ENCODE measurements around the gene KCNQ2.

KCNQ2 gene

GRCh38 chr20:63411898-63412631, 60.4 kb downstream of the KCNQ2 start:
- peaks cover 8% of the 10 kb centered on the region for H3K4me1 ChIP-seq (ENCODE audit: insufficient read depth, low read length)
- H3K4me3 ChIP-seq (ENCODE audit: low read length) = no peak overlapping the region
- no peaks in the 10 kb centered on the region for H3K27me3 ChIP-seq (ENCODE audit: insufficient read depth, low read length)
- H3K9me3 ChIP-seq (ENCODE audit: low read length) = no peaks in the 10 kb centered on the region
- H3K36me3 ChIP-seq (ENCODE audit: insufficient read depth, low read length) = peaks cover 11% of the 10 kb centered on the region
- H2AFZ ChIP-seq (ENCODE audit: low read depth, low read length) = no peak overlapping the region

GRCh38 chr20:63411151-63411897, 61.1 kb downstream of the KCNQ2 start:
- Histone ChIP-seq H3K36me3 (ENCODE audit: insufficient read depth, low read length) (peaks cover 11% of the 10 kb centered on the region), H3K4me1 (ENCODE audit: insufficient read depth, low read length) (peaks cover 4% of the 10 kb centered on the region), H3K27me3 (ENCODE audit: insufficient read depth, low read length) (no peaks in the 10 kb centered on the region), H3K9me3 (ENCODE audit: low read length) (no peaks in the 10 kb centered on the region), H3K4me3 (ENCODE audit: low read length) (no peak overlapping the region), H2AFZ (ENCODE audit: low read depth, low read length) (no peak overlapping the region)

GRCh38 chr20:63409834-63410435, 62.5 kb downstream of the KCNQ2 start:
- no peak overlapping the region for H3K4me3 ChIP-seq (ENCODE audit: low read length)
- H3K36me3 ChIP-seq (ENCODE audit: insufficient read depth, low read length) = peaks cover 11% of the 10 kb centered on the region
- no peak overlapping the region for H2AFZ ChIP-seq (ENCODE audit: low read depth, low read length)
- H3K27me3 ChIP-seq (ENCODE audit: insufficient read depth, low read length) = no peaks in the 10 kb centered on the region
- H3K9me3 ChIP-seq (ENCODE audit: low read length) = no peaks in the 10 kb centered on the region
- peaks cover 4% of the 10 kb centered on the region for H3K4me1 ChIP-seq (ENCODE audit: insufficient read depth, low read length)

GRCh38 chr20:63409066-63409833, 63.2 kb downstream of the KCNQ2 start:
- Histone ChIP-seq H3K36me3 (ENCODE audit: insufficient read depth, low read length) (peaks cover 4% of the 10 kb centered on the region), H2AFZ (ENCODE audit: low read depth, low read length) (no peak overlapping the region), H3K4me1 (ENCODE audit: insufficient read depth, low read length) (peaks cover 4% of the 10 kb centered on the region), H3K4me3 (ENCODE audit: low read length) (no peak overlapping the region), H3K27me3 (ENCODE audit: insufficient read depth, low read length) (no peaks in the 10 kb centered on the region), H3K9me3 (ENCODE audit: low read length) (no peaks in the 10 kb centered on the region)

- Histone ChIP-seq H3K9me3 (ENCODE audit: low read length) (no peaks in the 10 kb centered on the region), H3K27me3 (ENCODE audit: insufficient read depth, low read length) (no peaks in the 10 kb centered on the region), H3K36me3 (ENCODE audit: insufficient read depth, low read length) (peaks cover 2% of the 10 kb centered on the region)
Observed at GRCh38 chr20:63408684-63409046, 63.8 kb downstream of the KCNQ2 start.

GRCh38 chr20:63407928-63408683, 64.3 kb downstream of the KCNQ2 start:
- H3K4me3 ChIP-seq (ENCODE audit: low read length) = no peak overlapping the region
- peaks cover 4% of the 10 kb centered on the region for H3K4me1 ChIP-seq (ENCODE audit: insufficient read depth, low read length)
- H3K27me3 ChIP-seq (ENCODE audit: insufficient read depth, low read length) = no peaks in the 10 kb centered on the region
- H2AFZ ChIP-seq (ENCODE audit: low read depth, low read length) = no peak overlapping the region
- H3K9me3 ChIP-seq (ENCODE audit: low read length) = no peaks in the 10 kb centered on the region
- H3K36me3 ChIP-seq (ENCODE audit: insufficient read depth, low read length) = no peaks in the 10 kb centered on the region

More at GRCh38 chr20:63408684-63409046, 63.8 kb downstream of the KCNQ2 start:
- Histone ChIP-seq H3K4me1 (ENCODE audit: insufficient read depth, low read length) (peaks cover 4% of the 10 kb centered on the region), H3K4me3 (ENCODE audit: low read length) (no peak overlapping the region), H2AFZ (ENCODE audit: low read depth, low read length) (no peak overlapping the region)

- Histone ChIP-seq H2AFZ (ENCODE audit: low read depth, low read length) (no peak overlapping the region), H3K4me3 (ENCODE audit: low read length) (no peak overlapping the region), H3K4me1 (ENCODE audit: insufficient read depth, low read length) (peaks cover 4% of the 10 kb centered on the region), H3K27me3 (ENCODE audit: insufficient read depth, low read length) (no peaks in the 10 kb centered on the region), H3K9me3 (ENCODE audit: low read length) (no peaks in the 10 kb centered on the region), H3K36me3 (ENCODE audit: insufficient read depth, low read length) (no peaks in the 10 kb centered on the region)
Observed at GRCh38 chr20:63406617-63407245, 65.7 kb downstream of the KCNQ2 start.

GRCh38 chr20:63406011-63406410, 66.4 kb downstream of the KCNQ2 start:
- Histone ChIP-seq H2AFZ (ENCODE audit: low read depth, low read length) (no peak overlapping the region), H3K27me3 (ENCODE audit: insufficient read depth, low read length) (no peaks in the 10 kb centered on the region), H3K36me3 (ENCODE audit: insufficient read depth, low read length) (no peaks in the 10 kb centered on the region), H3K4me1 (ENCODE audit: insufficient read depth, low read length) (peaks cover 4% of the 10 kb centered on the region), H3K9me3 (ENCODE audit: low read length) (no peaks in the 10 kb centered on the region), H3K4me3 (ENCODE audit: low read length) (no peak overlapping the region)

GRCh38 chr20:63405102-63405730, 67.2 kb downstream of the KCNQ2 start:
- Histone ChIP-seq H3K4me3 (ENCODE audit: low read length) (no peak overlapping the region), H3K27me3 (ENCODE audit: insufficient read depth, low read length) (no peaks in the 10 kb centered on the region), H3K36me3 (ENCODE audit: insufficient read depth, low read length) (no peaks in the 10 kb centered on the region), H2AFZ (ENCODE audit: low read depth, low read length) (no peak overlapping the region), H3K4me1 (ENCODE audit: insufficient read depth, low read length) (peaks cover 4% of the 10 kb centered on the region), H3K9me3 (ENCODE audit: low read length) (no peaks in the 10 kb centered on the region)

GRCh38 chr20:63404129-63405085, 68.0 kb downstream of the KCNQ2 start:
- Histone ChIP-seq H3K36me3 (ENCODE audit: insufficient read depth, low read length) (no peaks in the 10 kb centered on the region), H3K4me1 (ENCODE audit: insufficient read depth, low read length) (peaks cover 2% of the 10 kb centered on the region)

More at GRCh38 chr20:63404129-63405085, 68.0 kb downstream of the KCNQ2 start:
- Histone ChIP-seq H3K9me3 (ENCODE audit: low read length) (no peaks in the 10 kb centered on the region), H3K27me3 (ENCODE audit: insufficient read depth, low read length) (no peaks in the 10 kb centered on the region), H3K4me3 (ENCODE audit: low read length) (no peak overlapping the region), H2AFZ (ENCODE audit: low read depth, low read length) (no peak overlapping the region)
